Neutrophil (primary cell): ENCODE results near the gene ZSWIM6.

Experiments
- H3K27ac ChIP-seq: fragments of 200-600 bp; sonication (generic); 2 replicates; pipeline ENCODE4 v1.5.1; 2016; ENCODE audit warnings: mild to moderate bottlenecking, moderate library complexity
- H3K27me3 ChIP-seq: fragments of 200-600 bp; sonication (generic); 2 replicates; pipeline ENCODE4 v1.6.0; 2016; ENCODE audit warnings: mild to moderate bottlenecking
- H3K36me3 ChIP-seq: fragments of 200-600 bp; sonication (generic); 2 replicates; pipeline ENCODE4 v1.5.1; 2017
- H3K4me1 ChIP-seq, 2 experiments: fragments of 200-600 bp in 1 of 2; sonication (generic) in 1 of 2; 1 replicate in 1 of 2; 2 replicates in 1 of 2; pipeline versions ENCODE4 v1.5.1 to v1.6.1; 2013 to 2016; ENCODE audit warnings: low read depth in 1 of 2, low read length in 1 of 2, mild to moderate bottlenecking in 1 of 2, moderate library complexity in 1 of 2; ENCODE audit not compliant: control insufficient read depth in 1 of 2, insufficient read depth in 1 of 2
- H3K4me3 ChIP-seq, 2 experiments: fragments of 200-600 bp in 1 of 2; sonication (generic) in 1 of 2; 1 replicate in 1 of 2; 2 replicates in 1 of 2; pipeline ENCODE4 v1.5.1; 2013 to 2016; ENCODE audit warnings: low read depth in 1 of 2, low read length in 1 of 2, mild to moderate bottlenecking in 1 of 2, moderate library complexity in 1 of 2
- H3K9me3 ChIP-seq: fragments of 200-600 bp; sonication (generic); 2 replicates; pipeline ENCODE4 v1.5.1; 2016
- CTCF ChIP-seq: fragments of 200-600 bp; sonication (generic); IDR thresholded peaks from 2 replicates; pipeline ENCODE4 v1.5.1; 2016; ENCODE audit warnings: antibody characterized with exemption

The ZSWIM6 gene

GRCh38 chr5:61307191-61307590, 24.9 kb upstream of the ZSWIM6 start:
- TF ChIP-seq CTCF = no peak
- H3K27me3 ChIP-seq = no peaks in the 10 kb centered on the region
- no peaks in the 10 kb centered on the region for H3K36me3 ChIP-seq
- H3K9me3 ChIP-seq = no peaks in the 10 kb centered on the region
- H3K4me1 ChIP-seq = no peaks in the 10 kb centered on the region
- no peak overlapping the region for H3K27ac ChIP-seq
- H3K4me3 ChIP-seq = no peak overlapping the region

- no peak for TF ChIP-seq CTCF
- H3K4me1 ChIP-seq = no peaks in the 10 kb centered on the region
- no peak overlapping the region for H3K27ac ChIP-seq
Observed at GRCh38 chr5:61307611-61308010, 24.4 kb upstream of the ZSWIM6 start.

DNA sequence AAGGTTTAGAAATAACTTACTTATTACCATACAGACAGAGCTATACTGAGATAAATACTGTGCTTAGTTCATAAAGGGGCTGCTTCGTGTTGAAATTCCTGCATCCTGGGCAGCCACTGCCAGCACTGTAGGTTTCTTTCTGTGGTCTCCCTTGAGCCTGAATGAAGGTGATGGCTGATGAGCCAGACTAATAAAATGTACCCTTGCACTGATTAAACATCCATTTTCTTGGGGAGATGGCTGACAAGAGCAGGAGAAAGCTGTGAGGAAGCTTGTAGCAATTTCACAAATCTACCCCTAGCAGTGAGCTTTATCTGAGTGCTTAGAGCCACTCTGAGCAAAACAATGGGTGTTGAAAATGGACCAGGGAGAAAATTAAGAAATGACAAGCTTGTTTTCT, 23.3 kb upstream of the ZSWIM6 start:
- no peak for TF ChIP-seq CTCF
- Histone ChIP-seq H3K27ac (no peak overlapping the region), H3K4me3 (no peak overlapping the region), H3K4me1 (no peaks in the 10 kb centered on the region), H3K36me3 (no peaks in the 10 kb centered on the region), H3K27me3 (no peaks in the 10 kb centered on the region), H3K9me3 (no peaks in the 10 kb centered on the region)

More at GRCh38 chr5:61307611-61308010, 24.4 kb upstream of the ZSWIM6 start:
- Histone ChIP-seq H3K36me3 (no peaks in the 10 kb centered on the region), H3K4me3 (no peak overlapping the region), H3K27me3 (no peaks in the 10 kb centered on the region), H3K9me3 (no peaks in the 10 kb centered on the region)

- Histone ChIP-seq H3K4me3 (no peak overlapping the region), H3K36me3 (no peaks in the 10 kb centered on the region), H3K27me3 (no peaks in the 10 kb centered on the region), H3K9me3 (no peaks in the 10 kb centered on the region), H3K27ac (no peak overlapping the region), H3K4me1 (no peaks in the 10 kb centered on the region)
- no peak for TF ChIP-seq CTCF
Observed at GRCh38 chr5:61309115-61309514, 22.9 kb upstream of the ZSWIM6 start.

GRCh38 chr5:61311056-61311610, 20.9 kb upstream of the ZSWIM6 start:
- no peaks in the 10 kb centered on the region for H3K27me3 ChIP-seq
- no peak overlapping the region for H3K4me3 ChIP-seq
- H3K4me1 ChIP-seq = no peaks in the 10 kb centered on the region
- TF ChIP-seq CTCF = no peak
- H3K36me3 ChIP-seq = no peaks in the 10 kb centered on the region
- H3K27ac ChIP-seq = no peak overlapping the region
- H3K9me3 ChIP-seq = no peaks in the 10 kb centered on the region
